ENCODE data around the gene DAPK3. TPM values are rescaled to one million over a fixed set of nuclear protein-coding genes. Genes with fewer than 3 reads are reported as not detected.

Gene DAPK3
- total RNA-seq, 4 donors from 2014 or later = 25.4 to 68.8 (median 44.5) TPM

- TF ChIP-seq CTCF (IDR thresholded peaks at IDR 0.05; ENCODE audit: low read depth) = no peak
These were observed 12.0 kb upstream of the DAPK3 start for GRCh38 chr19:3982701-3983541.

GRCh38 chr19:3981736-3982681 lies 11.1 kb upstream of the DAPK3 start:
- no peak for TF ChIP-seq CTCF (IDR thresholded peaks at IDR 0.05; ENCODE audit: low read depth)

- TF ChIP-seq CTCF (IDR thresholded peaks at IDR 0.05; ENCODE audit: low read depth) = no peak
These were observed 10.5 kb upstream of the DAPK3 start for GRCh38 chr19:3981373-3981735.

GRCh38 chr19:3980353-3981251 lies 9.7 kb upstream of the DAPK3 start:
- no peak for TF ChIP-seq CTCF (IDR thresholded peaks at IDR 0.05; ENCODE audit: low read depth)

- TF ChIP-seq CTCF (IDR thresholded peaks at IDR 0.05; ENCODE audit: low read depth) = no peak
These were observed 8.9 kb upstream of the DAPK3 start for GRCh38 chr19:3979674-3980352.

- no peak for TF ChIP-seq CTCF (IDR thresholded peaks at IDR 0.05; ENCODE audit: low read depth)
These were observed 8.4 kb upstream of the DAPK3 start for GRCh38 chr19:3979289-3979673.
